IMR-90 (cell line): ENCODE measurements around the gene B3GNT5. TPM values are rescaled to one million over a fixed set of nuclear protein-coding genes. Genes with fewer than 3 reads are reported as not detected.

Experiments
- ATAC-seq: fragments of 200-7000 bp; cut with Tn5 transposase; 2 replicates; pipeline ENCODE4 v1.9.1; 2020; ENCODE audit warnings: low read depth, mild to moderate bottlenecking, moderate library complexity
- BruUV-seq: library from RNA; stranded (reverse); fragments of 400-500 nt; replicated peaks from 2 replicates; lab custom pipeline; 2021; lab: Mats Ljungman, UMichigan
- CTCF ChIA-PET: fragments of 300-600 bp; formaldehyde crosslinking; extraction: SDS; loops from one replicate; lab custom pipeline; 2021; ENCODE audit warnings: antibody characterized with exemption; lab: Yijun Ruan, JAX
- POLR2A ChIA-PET: fragments of 300-600 bp; sonication (Branson Sonifier 250); formaldehyde crosslinking; loops from one replicate; lab custom pipeline; 2022; ENCODE audit warnings: antibody characterized with exemption; ENCODE audit not compliant: unreplicated experiment; lab: Charles Lee
- DNase-seq: peaks from one replicate; pipeline ENCODE4 v3.0.0; 2013
- H2AFZ ChIP-seq: replicated peaks from 2 replicates; pipeline ENCODE3; 2013; ENCODE audit warnings: low read length, mild to moderate bottlenecking; ENCODE audit not compliant: poor library complexity
- H2AK5ac ChIP-seq: 2 replicates; pipeline ENCODE4 v1.6.1; 2013; ENCODE audit warnings: low read depth, low read length, inconsistent platforms
- H2AK9ac ChIP-seq: replicated peaks from 2 replicates; pipeline ENCODE3; 2013; ENCODE audit warnings: mild to moderate bottlenecking, low read depth, low read length, moderate library complexity; ENCODE audit not compliant: poor library complexity
- H2BK120ac ChIP-seq: 2 replicates; pipeline ENCODE4 v1.6.1; 2013; ENCODE audit warnings: low read depth, low read length, inconsistent platforms
- H2BK15ac ChIP-seq: 3 replicates; pipeline ENCODE4 v1.6.1; 2013; ENCODE audit warnings: low read depth, low read length, inconsistent platforms
- H2BK20ac ChIP-seq: 2 replicates; pipeline ENCODE4 v1.6.1; 2013; ENCODE audit warnings: low read depth, mild to moderate bottlenecking, inconsistent platforms, low read length, moderate library complexity
- H2BK5ac ChIP-seq: 2 replicates; pipeline ENCODE4 v1.6.1; 2013; ENCODE audit warnings: mild to moderate bottlenecking, low read depth, low read length, inconsistent platforms; ENCODE audit not compliant: poor library complexity, severe bottlenecking
- H3K14ac ChIP-seq: replicated peaks from 2 replicates; pipeline ENCODE4 v1.6.1; 2013; ENCODE audit warnings: low read depth, low read length, inconsistent platforms
- H3K18ac ChIP-seq: 2 replicates; pipeline ENCODE4 v1.6.1; 2013; ENCODE audit warnings: low read depth, low read length, control low read depth
- H3K23ac ChIP-seq: 2 replicates; pipeline ENCODE4 v1.6.1; 2013; ENCODE audit warnings: low read depth, low read length, inconsistent platforms
- H3K27ac ChIP-seq: 2 replicates; pipeline ENCODE4 v1.5.1; 2013; ENCODE audit warnings: mild to moderate bottlenecking, control low read depth, low read length; ENCODE audit not compliant: insufficient read depth
- H3K27me3 ChIP-seq: 2 replicates; pipeline ENCODE4 v1.6.1; 2013; ENCODE audit warnings: low read length; ENCODE audit not compliant: control insufficient read depth, insufficient read depth
- H3K36me3 ChIP-seq: 2 replicates; pipeline ENCODE4 v1.6.1; 2013; ENCODE audit warnings: low read length, mixed read lengths; ENCODE audit not compliant: control insufficient read depth, insufficient read depth
- H3K4ac ChIP-seq: 2 replicates; pipeline ENCODE4 v1.6.1; 2013; ENCODE audit warnings: low read depth, low read length, inconsistent platforms
- H3K4me1 ChIP-seq: 2 replicates; pipeline ENCODE4 v1.6.1; 2013; ENCODE audit warnings: low read length, mixed read lengths; ENCODE audit not compliant: control insufficient read depth, insufficient read depth
- H3K4me2 ChIP-seq: 2 replicates; pipeline ENCODE4 v1.6.1; 2013; ENCODE audit warnings: low read depth, mild to moderate bottlenecking, control low read depth, low read length, moderate library complexity
- H3K4me3 ChIP-seq: 2 replicates; pipeline ENCODE4 v1.5.1; 2013; ENCODE audit warnings: low read depth, mild to moderate bottlenecking, control low read depth, low read length, moderate library complexity; ENCODE audit not compliant: insufficient read depth
- H3K56ac ChIP-seq: 2 replicates; pipeline ENCODE4 v1.6.1; 2013; ENCODE audit warnings: low read length, inconsistent platforms; ENCODE audit not compliant: insufficient read depth; ENCODE audit errors: extremely low read depth
- H3K79me1 ChIP-seq, 2 experiments: 2 replicates each; pipeline ENCODE4 v1.6.1; 2013; ENCODE audit warnings: low read length in 2 of 2, inconsistent platforms in 1 of 2, low read depth in 1 of 2
- H3K9ac ChIP-seq: 2 replicates; pipeline ENCODE4 v1.6.1; 2013; ENCODE audit warnings: low read depth, low read length, control low read depth
- H3K9me1 ChIP-seq: 2 replicates; pipeline ENCODE4 v1.6.1; 2013; ENCODE audit warnings: low read length, inconsistent platforms; ENCODE audit not compliant: insufficient read depth
- H3K9me3 ChIP-seq: 2 replicates; pipeline ENCODE4 v1.6.1; 2013; ENCODE audit warnings: low read length; ENCODE audit not compliant: control insufficient read depth, insufficient read depth
- H4K20me1 ChIP-seq: 2 replicates; pipeline ENCODE4 v1.6.1; 2013; ENCODE audit warnings: low read length, inconsistent platforms; ENCODE audit not compliant: insufficient read depth
- H4K5ac ChIP-seq: 2 replicates; pipeline ENCODE4 v1.6.1; 2013; ENCODE audit warnings: mild to moderate bottlenecking, low read depth, low read length, control low read depth
- H4K8ac ChIP-seq, 2 experiments: 2 replicates each; pipeline ENCODE4 v1.6.1; 2013; ENCODE audit warnings: low read depth in 2 of 2, low read length in 2 of 2, control low read depth in 1 of 2, inconsistent platforms in 1 of 2
- H4K91ac ChIP-seq: 2 replicates; pipeline ENCODE4 v1.6.1; 2013; ENCODE audit warnings: low read depth, low read length, inconsistent platforms; ENCODE audit not compliant: insufficient read depth
- BHLHE40 ChIP-seq: fragments of 150-350 bp; IDR thresholded peaks from 2 replicates; pipeline ENCODE4 v1.6.1; 2016; ENCODE audit warnings: mild to moderate bottlenecking, low read depth, low read length
- CHD1 ChIP-seq: IDR thresholded peaks from 2 replicates; pipeline ENCODE4 v1.6.1; 2012; ENCODE audit warnings: low read depth, low read length, improper control_type of control experiment
- MAFK ChIP-seq: IDR thresholded peaks from 2 replicates; pipeline ENCODE4 v1.6.1; 2012; ENCODE audit warnings: low read depth, low read length, improper control_type of control experiment
- MAZ ChIP-seq: IDR thresholded peaks from 2 replicates; pipeline ENCODE4 v1.6.1; 2012; ENCODE audit warnings: low read depth, mild to moderate bottlenecking, low read length, improper control_type of control experiment, moderate library complexity, borderline replicate concordance
- MXI1 ChIP-seq: IDR thresholded peaks from 2 replicates; pipeline ENCODE4 v1.6.1; 2012; ENCODE audit warnings: low read depth, mild to moderate bottlenecking, low read length, moderate library complexity, borderline replicate concordance
- NFE2L2 ChIP-seq: fragments of 150-350 bp; IDR thresholded peaks from 2 replicates; pipeline ENCODE4 v1.6.1; 2016; ENCODE audit warnings: low read depth, mild to moderate bottlenecking, low read length
- POLR2A ChIP-seq: IDR thresholded peaks from 2 replicates; pipeline ENCODE4 v1.6.1; 2012; ENCODE audit warnings: mild to moderate bottlenecking, low read depth, low read length
- RAD21 ChIP-seq: IDR thresholded peaks from 2 replicates; pipeline ENCODE4 v1.6.1; 2012; ENCODE audit warnings: low read length, improper control_type of control experiment
- RCOR1 ChIP-seq: IDR thresholded peaks from 2 replicates; pipeline ENCODE4 v1.6.1; 2012; ENCODE audit warnings: mild to moderate bottlenecking, low read length, improper control_type of control experiment; ENCODE audit not compliant: insufficient replicate concordance
- RFX5 ChIP-seq: IDR thresholded peaks from 2 replicates; pipeline ENCODE4 v1.8.0; 2012; ENCODE audit warnings: low read depth, mild to moderate bottlenecking, low read length, moderate library complexity
- SMC3 ChIP-seq: fragments of 150-350 bp; IDR thresholded peaks from 2 replicates; pipeline ENCODE4 v1.6.1; 2016; ENCODE audit warnings: low read depth, mild to moderate bottlenecking, antibody characterized with exemption, low read length, moderate library complexity
- WGBS, 2 experiments: methylation state at CpG; one replicate each; pipeline versions ENCODE4 v1.1.5 to v1.1.7; 2013; ENCODE audit warnings: missing lambda C conversion rate in 2 of 2; ENCODE audit not compliant: insufficient read length in 1 of 2; ENCODE audit errors: extremely low coverage in 2 of 2; 5-methylcytosine and 5-hydroxymethylcytosine counted together
- dilution Hi-C: fragments of 300-500 bp; cut with HindIII; formaldehyde crosslinking; loops from one replicate; pipeline ENCODE4 v1.14.3; 2018; ENCODE audit warnings: low sequenced_read_pairs; ENCODE audit not compliant: unreplicated experiment
- in situ Hi-C: fragments of 300-500 bp; cut with MboI; formaldehyde crosslinking; loops from 3 replicates; pipeline ENCODE4 v1.14.3; 2019; ENCODE audit warnings: low sequenced_read_pairs, inconsistent platforms, mixed read lengths
- intact Hi-C: fragments of 100-400 bp; cut with micrococcal nuclease; formaldehyde crosslinking; loops from 2 replicates; pipeline ENCODE4 v1.10.0; 2022
- polyA plus RNA-seq, 3 experiments: library from polyadenylated mRNA; depleted of rRNA; stranded (reverse); fragments of >200 nt; gene quantifications; 2 replicates each; pipeline ENCODE4 v1.2.3, GENCODE V29; 2012; ENCODE audit warnings: low replicate concordance in 1 of 3
- total RNA-seq: library from RNA; depleted of rRNA; stranded (reverse); fragments of >200 nt; gene quantifications from 2 replicates; pipeline ENCODE4 v1.2.3, GENCODE V29; 2012
- TF ChIP-seq, protein P1 (sequence below): conservative IDR thresholded peaks from 2 replicates; pipeline ENCODE4 v1.5.1; 2012; ENCODE audit warnings: mild to moderate bottlenecking, low read depth, low read length, improper control_type of control experiment
- TF ChIP-seq, protein P2 (sequence below): fragments of 150-350 bp; IDR thresholded peaks from 2 replicates; pipeline ENCODE4 v1.6.1; 2017; ENCODE audit warnings: mild to moderate bottlenecking, antibody characterized with exemption, low read length, low read depth
- TF ChIP-seq, protein P3 (sequence below): fragments of 150-350 bp; IDR thresholded peaks from 2 replicates; pipeline ENCODE4 v1.6.1; 2016; ENCODE audit warnings: low read depth, mild to moderate bottlenecking, low read length, moderate library complexity, borderline replicate concordance

The B3GNT5 gene
- total and polyA plus RNA-seq, 2 of the 4 experiments (the other 2 are of a cell fraction): 1.6 to 3.4 TPM

DNA sequence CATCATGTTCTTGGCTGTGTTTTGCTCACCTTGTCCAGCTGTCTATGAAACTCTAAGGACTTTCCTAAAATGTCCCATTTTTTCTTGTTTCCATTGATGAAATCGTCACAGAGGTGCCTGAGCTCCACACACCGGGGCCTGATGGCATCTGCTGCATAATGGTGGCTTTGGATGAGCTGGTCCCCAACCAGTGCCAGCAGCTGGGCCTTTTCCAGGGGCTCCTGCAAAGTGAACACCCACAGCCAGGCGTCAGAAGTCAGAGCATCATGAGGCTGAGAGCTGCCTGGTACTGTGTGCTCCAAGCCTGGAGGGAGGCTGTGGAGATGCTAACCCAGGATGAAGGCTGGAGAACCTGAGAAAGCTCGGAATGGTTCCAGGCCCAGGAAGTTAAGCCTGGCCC is 46.9 kb downstream of the B3GNT5 start:
- ChIA-PET POLR2A (no interaction called here), CTCF (no interaction called here)

More for the DNA sequence above, 46.9 kb downstream of the B3GNT5 start:
- WGBS, 2 experiments: 100% methylated on average over 1 of the region's 4 CpGs; no CpG with 5 or more reads in 1 of the 2 experiments
- Histone ChIP-seq H3K4me2 (no peak overlapping the region), H3K18ac (no peak overlapping the region), H2AK9ac (no peak overlapping the region), H2AFZ (no peak overlapping the region), H3K27ac (no peak overlapping the region), H2BK20ac (no peak overlapping the region), H2BK120ac (0 out of 2 replicates have a peak overlapping the region, but pooled peaks have one; percentile 16), H3K79me1 (no peaks in the 10 kb centered on the region), H3K9me1 (no peaks in the 10 kb centered on the region), H4K8ac (no peak overlapping the region), H4K91ac (no peak overlapping the region), H3K36me3 (no peaks in the 10 kb centered on the region), H3K9me3 (no peaks in the 10 kb centered on the region), H3K9ac (no peak overlapping the region), H4K20me1 (no peaks in the 10 kb centered on the region), H3K27me3 (peaks cover 1% of the 10 kb centered on the region; the same call in 1 of the 2 replicates), H2AK5ac (peak overlapping the region; percentile 35; the same call in 1 of the 2 replicates), H2BK15ac (no peak overlapping the region), H3K14ac (no peak overlapping the region), H3K23ac (no peak overlapping the region), H4K5ac (no peak overlapping the region), H2BK5ac (no peak overlapping the region), H3K4me1 (peaks cover 18% of the 10 kb centered on the region), H3K4me3 (no peak overlapping the region), H3K4ac (peak overlapping the region; percentile 43; the same call in 1 of the 2 replicates), H3K56ac (no peak overlapping the region)
- in situ Hi-C loops (no loop called here), intact Hi-C loops (no loop called here), dilution Hi-C loops (no loop called here)
- DNase-seq (no peak), ATAC-seq (no peak)
- no peak for TF ChIP-seq BHLHE40
- TF ChIP-seq MAFK: no peak
- TF ChIP-seq CHD1: no peak
- TF ChIP-seq RAD21: no peak
- no peak for TF ChIP-seq POLR2A
- TF ChIP-seq, protein P1, sequence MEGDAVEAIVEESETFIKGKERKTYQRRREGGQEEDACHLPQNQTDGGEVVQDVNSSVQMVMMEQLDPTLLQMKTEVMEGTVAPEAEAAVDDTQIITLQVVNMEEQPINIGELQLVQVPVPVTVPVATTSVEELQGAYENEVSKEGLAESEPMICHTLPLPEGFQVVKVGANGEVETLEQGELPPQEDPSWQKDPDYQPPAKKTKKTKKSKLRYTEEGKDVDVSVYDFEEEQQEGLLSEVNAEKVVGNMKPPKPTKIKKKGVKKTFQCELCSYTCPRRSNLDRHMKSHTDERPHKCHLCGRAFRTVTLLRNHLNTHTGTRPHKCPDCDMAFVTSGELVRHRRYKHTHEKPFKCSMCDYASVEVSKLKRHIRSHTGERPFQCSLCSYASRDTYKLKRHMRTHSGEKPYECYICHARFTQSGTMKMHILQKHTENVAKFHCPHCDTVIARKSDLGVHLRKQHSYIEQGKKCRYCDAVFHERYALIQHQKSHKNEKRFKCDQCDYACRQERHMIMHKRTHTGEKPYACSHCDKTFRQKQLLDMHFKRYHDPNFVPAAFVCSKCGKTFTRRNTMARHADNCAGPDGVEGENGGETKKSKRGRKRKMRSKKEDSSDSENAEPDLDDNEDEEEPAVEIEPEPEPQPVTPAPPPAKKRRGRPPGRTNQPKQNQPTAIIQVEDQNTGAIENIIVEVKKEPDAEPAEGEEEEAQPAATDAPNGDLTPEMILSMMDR: no peak
- TF ChIP-seq MXI1: no peak
- TF ChIP-seq RFX5: no peak
- TF ChIP-seq, protein P2, sequence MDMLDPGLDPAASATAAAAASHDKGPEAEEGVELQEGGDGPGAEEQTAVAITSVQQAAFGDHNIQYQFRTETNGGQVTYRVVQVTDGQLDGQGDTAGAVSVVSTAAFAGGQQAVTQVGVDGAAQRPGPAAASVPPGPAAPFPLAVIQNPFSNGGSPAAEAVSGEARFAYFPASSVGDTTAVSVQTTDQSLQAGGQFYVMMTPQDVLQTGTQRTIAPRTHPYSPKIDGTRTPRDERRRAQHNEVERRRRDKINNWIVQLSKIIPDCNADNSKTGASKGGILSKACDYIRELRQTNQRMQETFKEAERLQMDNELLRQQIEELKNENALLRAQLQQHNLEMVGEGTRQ: no peak
- TF ChIP-seq NFE2L2: no peak
- TF ChIP-seq SMC3: no peak
- TF ChIP-seq, protein P3, sequence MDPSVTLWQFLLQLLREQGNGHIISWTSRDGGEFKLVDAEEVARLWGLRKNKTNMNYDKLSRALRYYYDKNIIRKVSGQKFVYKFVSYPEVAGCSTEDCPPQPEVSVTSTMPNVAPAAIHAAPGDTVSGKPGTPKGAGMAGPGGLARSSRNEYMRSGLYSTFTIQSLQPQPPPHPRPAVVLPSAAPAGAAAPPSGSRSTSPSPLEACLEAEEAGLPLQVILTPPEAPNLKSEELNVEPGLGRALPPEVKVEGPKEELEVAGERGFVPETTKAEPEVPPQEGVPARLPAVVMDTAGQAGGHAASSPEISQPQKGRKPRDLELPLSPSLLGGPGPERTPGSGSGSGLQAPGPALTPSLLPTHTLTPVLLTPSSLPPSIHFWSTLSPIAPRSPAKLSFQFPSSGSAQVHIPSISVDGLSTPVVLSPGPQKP: no peak
- no peak for TF ChIP-seq RCOR1
- no peak for TF ChIP-seq MAZ
- BruUV-seq: no TSS peak
